HL-60 (cell line): ENCODE results near the gene TANK.
"Not testable (repeated sequence)": the region's sequence is repeated elsewhere in the genome, so short reads cannot be mapped to it uniquely, and the experiment has no call there.

ENCODE experiments used
- DNase-seq, 2 experiments: peaks; one replicate each; pipeline ENCODE4 v3.0.0-alpha.2; 2010 to 2020; ENCODE audit warnings: low read depth in 1 of 2, low spot score in 1 of 2
- H3K27ac ChIP-seq: fragments of 250-450 bp; sonication (Bioruptor Pico); replicated peaks from 2 replicates; pipeline ENCODE4 v1.5.1; 2020; ENCODE audit warnings: mild to moderate bottlenecking, moderate library complexity
- H3K27me3 ChIP-seq: fragments of 250-450 bp; sonication (Bioruptor Pico); 2 replicates; pipeline ENCODE4 v1.5.1; 2021; ENCODE audit warnings: mild to moderate bottlenecking, moderate library complexity; ENCODE audit not compliant: insufficient read depth, poor library complexity, severe bottlenecking
- H3K4me3 ChIP-seq: replicated peaks from 2 replicates; pipeline ENCODE4 v1.5.1; 2011; ENCODE audit warnings: mild to moderate bottlenecking, control low read depth, low read length; ENCODE audit not compliant: insufficient read depth
- GABPA ChIP-seq: IDR thresholded peaks from 2 replicates; pipeline ENCODE4 v1.6.1; 2012; ENCODE audit warnings: low read depth
- POLR2AphosphoS5 ChIP-seq: IDR thresholded peaks from 2 replicates; pipeline ENCODE4 v1.6.1; 2012; ENCODE audit warnings: low read depth
- SPI1 ChIP-seq: IDR thresholded peaks from 2 replicates; pipeline ENCODE4 v1.6.1; 2012; ENCODE audit warnings: low read depth, mild to moderate bottlenecking, borderline replicate concordance
- TF ChIP-seq, protein P1 (sequence below): IDR thresholded peaks from 2 replicates; pipeline ENCODE4 v1.6.1; 2012; ENCODE audit warnings: low read depth; ENCODE audit not compliant: insufficient replicate concordance
- TF ChIP-seq, protein P2 (sequence below): IDR thresholded peaks from one replicate; pipeline ENCODE4 v1.5.1; 2011; ENCODE audit warnings: low read length, control low read depth, inconsistent platforms; ENCODE audit not compliant: insufficient read depth

Gene TANK

GRCh38 chr2:161130354-161130753 lies 29.9 kb upstream of the TANK start:
- no peaks in the 10 kb centered on the region for H3K27me3 ChIP-seq
- DNase-seq, result no peak
- TF ChIP-seq GABPA (no peak), SPI1 (no peak), POLR2AphosphoS5 (no peak)
- TF ChIP-seq, protein P1, sequence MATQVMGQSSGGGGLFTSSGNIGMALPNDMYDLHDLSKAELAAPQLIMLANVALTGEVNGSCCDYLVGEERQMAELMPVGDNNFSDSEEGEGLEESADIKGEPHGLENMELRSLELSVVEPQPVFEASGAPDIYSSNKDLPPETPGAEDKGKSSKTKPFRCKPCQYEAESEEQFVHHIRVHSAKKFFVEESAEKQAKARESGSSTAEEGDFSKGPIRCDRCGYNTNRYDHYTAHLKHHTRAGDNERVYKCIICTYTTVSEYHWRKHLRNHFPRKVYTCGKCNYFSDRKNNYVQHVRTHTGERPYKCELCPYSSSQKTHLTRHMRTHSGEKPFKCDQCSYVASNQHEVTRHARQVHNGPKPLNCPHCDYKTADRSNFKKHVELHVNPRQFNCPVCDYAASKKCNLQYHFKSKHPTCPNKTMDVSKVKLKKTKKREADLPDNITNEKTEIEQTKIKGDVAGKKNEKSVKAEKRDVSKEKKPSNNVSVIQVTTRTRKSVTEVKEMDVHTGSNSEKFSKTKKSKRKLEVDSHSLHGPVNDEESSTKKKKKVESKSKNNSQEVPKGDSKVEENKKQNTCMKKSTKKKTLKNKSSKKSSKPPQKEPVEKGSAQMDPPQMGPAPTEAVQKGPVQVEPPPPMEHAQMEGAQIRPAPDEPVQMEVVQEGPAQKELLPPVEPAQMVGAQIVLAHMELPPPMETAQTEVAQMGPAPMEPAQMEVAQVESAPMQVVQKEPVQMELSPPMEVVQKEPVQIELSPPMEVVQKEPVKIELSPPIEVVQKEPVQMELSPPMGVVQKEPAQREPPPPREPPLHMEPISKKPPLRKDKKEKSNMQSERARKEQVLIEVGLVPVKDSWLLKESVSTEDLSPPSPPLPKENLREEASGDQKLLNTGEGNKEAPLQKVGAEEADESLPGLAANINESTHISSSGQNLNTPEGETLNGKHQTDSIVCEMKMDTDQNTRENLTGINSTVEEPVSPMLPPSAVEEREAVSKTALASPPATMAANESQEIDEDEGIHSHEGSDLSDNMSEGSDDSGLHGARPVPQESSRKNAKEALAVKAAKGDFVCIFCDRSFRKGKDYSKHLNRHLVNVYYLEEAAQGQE, result no peak
- H3K4me3 ChIP-seq, result no peak overlapping the region
- no peak overlapping the region for H3K27ac ChIP-seq

DNA sequence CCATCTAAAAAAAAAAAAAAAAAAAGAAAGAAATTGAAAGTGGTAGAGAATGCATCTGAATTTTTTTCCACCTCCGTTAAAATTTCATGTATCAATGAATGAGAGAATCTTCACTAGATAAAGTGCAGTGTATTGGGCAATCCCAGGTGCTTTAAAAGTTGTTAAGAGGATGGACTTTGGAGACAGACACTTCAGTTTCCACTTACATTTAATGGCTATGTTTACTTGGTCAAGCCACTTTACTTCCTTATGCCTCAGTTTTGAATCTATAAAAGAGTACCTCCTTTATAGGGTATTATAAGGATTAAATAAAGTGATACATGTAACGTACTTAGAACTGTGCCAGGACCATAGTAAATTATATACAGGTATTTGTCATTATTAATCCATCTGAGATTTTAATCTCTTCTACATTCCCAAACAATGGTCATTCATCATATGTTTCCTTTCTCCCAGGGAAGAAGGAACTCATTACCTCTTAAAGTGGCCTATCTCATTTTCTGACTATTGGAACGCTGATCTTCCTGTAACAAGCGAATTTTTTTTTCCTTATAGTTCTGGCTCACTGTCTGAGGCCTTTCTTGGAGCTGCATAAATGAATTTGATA lies 29.1 kb upstream of the TANK start:
- Histone ChIP-seq H3K4me3 (no peak overlapping the region), H3K27me3 (no peaks in the 10 kb centered on the region), H3K27ac (0 out of 2 replicates have a peak overlapping the region, but pooled peaks have one; percentile 4)
- TF ChIP-seq POLR2AphosphoS5 (no peak), SPI1 (no peak), GABPA (no peak)
- TF ChIP-seq, protein P2, sequence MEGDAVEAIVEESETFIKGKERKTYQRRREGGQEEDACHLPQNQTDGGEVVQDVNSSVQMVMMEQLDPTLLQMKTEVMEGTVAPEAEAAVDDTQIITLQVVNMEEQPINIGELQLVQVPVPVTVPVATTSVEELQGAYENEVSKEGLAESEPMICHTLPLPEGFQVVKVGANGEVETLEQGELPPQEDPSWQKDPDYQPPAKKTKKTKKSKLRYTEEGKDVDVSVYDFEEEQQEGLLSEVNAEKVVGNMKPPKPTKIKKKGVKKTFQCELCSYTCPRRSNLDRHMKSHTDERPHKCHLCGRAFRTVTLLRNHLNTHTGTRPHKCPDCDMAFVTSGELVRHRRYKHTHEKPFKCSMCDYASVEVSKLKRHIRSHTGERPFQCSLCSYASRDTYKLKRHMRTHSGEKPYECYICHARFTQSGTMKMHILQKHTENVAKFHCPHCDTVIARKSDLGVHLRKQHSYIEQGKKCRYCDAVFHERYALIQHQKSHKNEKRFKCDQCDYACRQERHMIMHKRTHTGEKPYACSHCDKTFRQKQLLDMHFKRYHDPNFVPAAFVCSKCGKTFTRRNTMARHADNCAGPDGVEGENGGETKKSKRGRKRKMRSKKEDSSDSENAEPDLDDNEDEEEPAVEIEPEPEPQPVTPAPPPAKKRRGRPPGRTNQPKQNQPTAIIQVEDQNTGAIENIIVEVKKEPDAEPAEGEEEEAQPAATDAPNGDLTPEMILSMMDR, result no peak
- TF ChIP-seq, protein P1, result no peak
- no peak for DNase-seq

- Histone ChIP-seq H3K27me3 (no peaks in the 10 kb centered on the region), H3K4me3 (no peak overlapping the region), H3K27ac (0 out of 2 replicates have a peak overlapping the region, but pooled peaks have one; percentile 4)
- peak in 1 of 2 experiments; percentile 70 for DNase-seq
- TF ChIP-seq, protein P2, result no peak
- no peak for TF ChIP-seq SPI1
- TF ChIP-seq POLR2AphosphoS5, result no peak
- TF ChIP-seq GABPA, result no peak
- TF ChIP-seq, protein P1, result no peak
Observed at GRCh38 chr2:161131804-161132203, 28.4 kb upstream of the TANK start.

- not testable (repeated sequence) for H3K4me3 ChIP-seq, H3K27ac ChIP-seq, DNase-seq, H3K27me3 ChIP-seq
Observed at GRCh38 chr2:161132384-161132783, 27.8 kb upstream of the TANK start.
